Keratinocyte (primary cell): ENCODE measurements around the gene SEZ6. TPM values are rescaled to one million over a fixed set of nuclear protein-coding genes. Genes with fewer than 3 reads are reported as not detected.

Experiments
- DNase-seq: peaks from one replicate; pipeline ENCODE4 v3.0.0-alpha.2; 2011; ENCODE audit warnings: low read depth, missing footprints, low spot score
- FAIRE-seq: peaks from 2 replicates; lab custom pipeline; 2011; peaks lifted over from hg19 to GRCh38; lab: Jason Lieb, UNC
- H2AFZ ChIP-seq: 2 replicates; pipeline ENCODE4 v1.6.0; 2012; ENCODE audit warnings: low read length, control low read depth, inconsistent platforms; ENCODE audit not compliant: control insufficient read depth
- H3K27ac ChIP-seq: 2 replicates; pipeline ENCODE4 v1.5.1; 2011; ENCODE audit warnings: low read length; ENCODE audit not compliant: control insufficient read depth, insufficient read depth
- H3K27me3 ChIP-seq: 3 replicates; pipeline ENCODE4 v1.6.0; 2011; ENCODE audit warnings: low read length; ENCODE audit not compliant: control insufficient read depth, insufficient read depth; ENCODE audit errors: extremely low read depth
- H3K36me3 ChIP-seq, 2 experiments: 2 replicates in 1 of 2; 3 replicates in 1 of 2; pipeline ENCODE4 v1.5.1; 2011; ENCODE audit warnings: low read length in 2 of 2, mild to moderate bottlenecking in 1 of 2; ENCODE audit not compliant: control insufficient read depth in 2 of 2, insufficient read depth in 2 of 2; ENCODE audit errors: extremely low read depth in 1 of 2
- H3K4me1 ChIP-seq: 3 replicates; pipeline ENCODE4 v1.5.1; 2011; ENCODE audit warnings: low read length; ENCODE audit not compliant: control insufficient read depth, insufficient read depth; ENCODE audit errors: extremely low read depth
- H3K4me2 ChIP-seq: 3 replicates; pipeline ENCODE4 v1.6.0; 2011; ENCODE audit warnings: low read depth, low read length; ENCODE audit not compliant: control insufficient read depth, insufficient read depth; ENCODE audit errors: extremely low read depth
- H3K4me3 ChIP-seq, 3 experiments: fragments of 200-600 bp in 1 of 3; sonication (generic) in 1 of 3; 2 replicates in 2 of 3; 3 replicates in 1 of 3; pipeline ENCODE4 v1.5.1; 2011 to 2016; ENCODE audit warnings: low read length in 3 of 3, mild to moderate bottlenecking in 3 of 3, control low read depth in 2 of 3, inconsistent platforms in 1 of 3, low read depth in 1 of 3, mixed read lengths in 1 of 3, mixed run types in 1 of 3, moderate library complexity in 1 of 3; ENCODE audit not compliant: control insufficient read depth in 2 of 3, insufficient read depth in 2 of 3; ENCODE audit errors: extremely low read depth in 1 of 3
- H3K79me2 ChIP-seq: 2 replicates; pipeline ENCODE4 v1.6.0; 2012; ENCODE audit warnings: low read length; ENCODE audit not compliant: control insufficient read depth, insufficient read depth
- H3K9ac ChIP-seq: 3 replicates; pipeline ENCODE4 v1.6.0; 2011; ENCODE audit warnings: low read length; ENCODE audit not compliant: control insufficient read depth, insufficient read depth; ENCODE audit errors: extremely low read depth
- H3K9me1 ChIP-seq: 3 replicates; pipeline ENCODE4 v1.6.0; 2011; ENCODE audit warnings: low read length; ENCODE audit not compliant: control insufficient read depth, insufficient read depth; ENCODE audit errors: extremely low read depth
- H3K9me3 ChIP-seq: 2 replicates; pipeline ENCODE4 v1.5.1; 2012; ENCODE audit warnings: low read depth, low read length; ENCODE audit not compliant: control insufficient read depth
- H4K20me1 ChIP-seq: 3 replicates; pipeline ENCODE4 v1.6.0; 2011; ENCODE audit warnings: low read length; ENCODE audit not compliant: control insufficient read depth, insufficient read depth; ENCODE audit errors: extremely low read depth
- CTCF ChIP-seq, 3 experiments: IDR thresholded peaks in 1 of 3; conservative IDR thresholded peaks in 1 of 3; optimal IDR thresholded peaks in 1 of 3; 2 replicates in 2 of 3; 3 replicates in 1 of 3; pipeline versions ENCODE3 to v1.5.1; 2011; ENCODE audit warnings: low read length in 3 of 3, mild to moderate bottlenecking in 3 of 3, moderate library complexity in 2 of 3, control low read depth in 1 of 3, inconsistent platforms in 1 of 3; ENCODE audit not compliant: insufficient read depth in 2 of 3; ENCODE audit errors: extremely low read depth in 1 of 3
- EZH2 ChIP-seq: IDR thresholded peaks from one replicate; pipeline ENCODE4 v1.6.1; 2012; ENCODE audit warnings: inconsistent platforms, mild to moderate bottlenecking, low read length, moderate library complexity
- dilution Hi-C: fragments of 300-500 bp; cut with MboI; formaldehyde crosslinking; loops from one replicate; pipeline ENCODE4 v1.7.0; 2020; ENCODE audit warnings: low sequenced_read_pairs; ENCODE audit not compliant: extremely low pct_ligation_motif_present
- polyA plus RNA-seq, 5 experiments: library from polyadenylated mRNA; depleted of rRNA in 3 of 5; stranded (reverse) in 3 of 5; stranded (forward) in 1 of 5; unstranded in 1 of 5; fragments of >200 nt; gene quantifications; 1 replicate in 1 of 5; 2 replicates in 3 of 5; 3 replicates in 1 of 5; pipeline versions ENCODE4 v1.2.1 to v1.2.3, GENCODE V29; 2011 to 2012; ENCODE audit warnings: missing spikeins in 2 of 5, low read depth in 1 of 5, low replicate concordance in 1 of 5

Gene SEZ6
- polyA plus RNA-seq, 1 donor (not counting 4 experiments of a cell fraction or from before 2014, with no cell fraction given), result not detected

GRCh38 chr17:28917465-28917864, 88.4 kb downstream of the SEZ6 start:
- no peaks in the 10 kb centered on the region for H3K4me1 ChIP-seq
- H3K79me2 ChIP-seq, result no peaks in the 10 kb centered on the region
- dilution Hi-C loops, result no loop called here
- peaks cover 57 to 76% of the 10 kb centered on the region in 2 experiments for H3K36me3 ChIP-seq
- H3K9me3 ChIP-seq, result peaks cover 6% of the 10 kb centered on the region
- no peak overlapping the region for H3K27ac ChIP-seq
- H3K4me2 ChIP-seq, result no peak overlapping the region
- no peaks in the 10 kb centered on the region for H3K27me3 ChIP-seq
- H3K4me3 ChIP-seq, result no peak overlapping the region
- no peak overlapping the region for H2AFZ ChIP-seq
- no peaks in the 10 kb centered on the region for H4K20me1 ChIP-seq
- DNase-seq (no peak), FAIRE-seq (no peak)
- no peaks in the 10 kb centered on the region for H3K9me1 ChIP-seq
- TF ChIP-seq CTCF (optimal IDR thresholded peaks at IDR 0.05 in 1 of 3, IDR thresholded peaks at IDR 0.05 in 1 of 3, conservative IDR thresholded peaks at IDR 0.05 in 1 of 3; ENCODE audit: extremely low read depth in 1 of 3, insufficient read depth in 2 of 3, low read length in 3 of 3) (no peak), EZH2 (no peak)
- H3K9ac ChIP-seq, result no peak overlapping the region

GRCh38 chr17:28917029-28917428, 88.8 kb downstream of the SEZ6 start:
- dilution Hi-C loops, result no loop called here
- Histone ChIP-seq H3K27me3 (no peaks in the 10 kb centered on the region), H4K20me1 (no peaks in the 10 kb centered on the region)

More at GRCh38 chr17:28917029-28917428, 88.8 kb downstream of the SEZ6 start:
- H3K4me3 ChIP-seq, result no peak overlapping the region
- no peak overlapping the region for H3K9ac ChIP-seq
- no peak overlapping the region for H3K4me2 ChIP-seq
- H3K4me1 ChIP-seq, result no peaks in the 10 kb centered on the region
- DNase-seq, result no peak
- FAIRE-seq, result no peak
- no peak overlapping the region for H2AFZ ChIP-seq
- H3K9me1 ChIP-seq, result no peaks in the 10 kb centered on the region
- no peak overlapping the region for H3K27ac ChIP-seq
- no peak for TF ChIP-seq CTCF (optimal IDR thresholded peaks at IDR 0.05 in 1 of 3, IDR thresholded peaks at IDR 0.05 in 1 of 3, conservative IDR thresholded peaks at IDR 0.05 in 1 of 3; ENCODE audit: extremely low read depth in 1 of 3, insufficient read depth in 2 of 3, low read length in 3 of 3)
- TF ChIP-seq EZH2, result no peak
- H3K9me3 ChIP-seq, result peaks cover 6% of the 10 kb centered on the region
- H3K79me2 ChIP-seq, result no peaks in the 10 kb centered on the region
- H3K36me3 ChIP-seq, result peaks cover 60 to 74% of the 10 kb centered on the region in 2 experiments
